ENCODE measurements around the gene DOCK10. TPM values are rescaled to one million over a fixed set of nuclear protein-coding genes. Genes with fewer than 3 reads are reported as not detected.
A peak's percentile ranks its signal among the peaks of the same experiment; 100 is the strongest.

DOCK10 gene
- total RNA-seq, 4 donors from 2014 or later = 11.9 to 42.0 (median 17.9) TPM

GRCh38 chr2:224757934-224758548 lies 284.2 kb downstream of the DOCK10 start:
- no peak for TF ChIP-seq CTCF (IDR thresholded peaks at IDR 0.05)
- DNase-seq (ENCODE audit: low spot score) (no peak), ATAC-seq (ENCODE audit: low FRiP score) (no peak)

GRCh38 chr2:224753743-224754540 lies 288.3 kb downstream of the DOCK10 start:
- DNase-seq (ENCODE audit: low spot score) (no peak), ATAC-seq (ENCODE audit: low FRiP score) (peak; percentile 89)
- TF ChIP-seq CTCF (IDR thresholded peaks at IDR 0.05) = no peak

- ATAC-seq (ENCODE audit: low FRiP score) (no peak), DNase-seq (ENCODE audit: low spot score) (no peak)
- TF ChIP-seq CTCF (IDR thresholded peaks at IDR 0.05) = no peak
These were observed 290.1 kb downstream of the DOCK10 start for GRCh38 chr2:224751996-224752698.

- no peak for TF ChIP-seq CTCF (IDR thresholded peaks at IDR 0.05)
- DNase-seq (ENCODE audit: low spot score) = no peak
- no peak for ATAC-seq (ENCODE audit: low FRiP score)
These were observed 293.1 kb downstream of the DOCK10 start for GRCh38 chr2:224749136-224749535.

GRCh38 chr2:224747765-224748164 lies 294.5 kb downstream of the DOCK10 start:
- no peak for ATAC-seq (ENCODE audit: low FRiP score)
- no peak for TF ChIP-seq CTCF (IDR thresholded peaks at IDR 0.05)
- DNase-seq (ENCODE audit: low spot score) = no peak

- no peak for ATAC-seq (ENCODE audit: low FRiP score)
- TF ChIP-seq CTCF (IDR thresholded peaks at IDR 0.05) = no peak
These were observed 306.0 kb downstream of the DOCK10 start for GRCh38 chr2:224736227-224736626.

More at GRCh38 chr2:224736227-224736626, 306.0 kb downstream of the DOCK10 start:
- DNase-seq (ENCODE audit: low spot score) = no peak
